Natural killer cell (primary cell): ENCODE data around the gene ABCG1. TPM values are rescaled to one million over a fixed set of nuclear protein-coding genes. Genes with fewer than 3 reads are reported as not detected.

Source experiments
- ATAC-seq, 3 donors: fragments of 150-1000 bp in 2 of 3; fragments of 200-7000 bp in 1 of 3; cut with Tn5 transposase; 1 replicate in 1 of 3; 2 replicates in 2 of 3; pipeline ENCODE4 v1.10.0; 2021; ENCODE audit warnings: mild to moderate bottlenecking in 2 of 3, moderate library complexity in 2 of 3
- DNase-seq, 2 donors: peaks; one replicate each; pipeline versions ENCODE4 v3.0.0 to v3.0.0-alpha.2; 2013 to 2021; ENCODE audit warnings: mixed read lengths in 1 of 2
- H3K27ac ChIP-seq: one replicate; pipeline ENCODE4 v1.5.1; 2013; ENCODE audit warnings: mild to moderate bottlenecking, low read length
- H3K27me3 ChIP-seq: one replicate; pipeline ENCODE4 v1.6.1; 2013; ENCODE audit warnings: low read length; ENCODE audit not compliant: control insufficient read depth, insufficient read depth
- H3K36me3 ChIP-seq: one replicate; pipeline ENCODE4 v1.6.1; 2013; ENCODE audit warnings: low read length; ENCODE audit not compliant: control insufficient read depth, insufficient read depth
- H3K4me1 ChIP-seq: one replicate; pipeline ENCODE4 v1.6.1; 2013; ENCODE audit warnings: low read length; ENCODE audit not compliant: control insufficient read depth, insufficient read depth
- H3K4me3 ChIP-seq: one replicate; pipeline ENCODE4 v1.5.1; 2013; ENCODE audit warnings: low read length
- H3K9me3 ChIP-seq: one replicate; pipeline ENCODE4 v1.6.1; 2013; ENCODE audit warnings: low read length; ENCODE audit not compliant: control insufficient read depth, insufficient read depth
- H3K27ac Mint-ChIP-seq, 2 donors: one replicate each; pipeline ENCODE4 v1.8.0; 2022; ENCODE audit warnings: mild to moderate bottlenecking in 2 of 2, mixed read lengths in 2 of 2, moderate library complexity in 1 of 2
- H3K27me3 Mint-ChIP-seq, 2 donors: one replicate each; pipeline ENCODE4 v1.8.0; 2022; ENCODE audit warnings: low read depth in 2 of 2, mixed read lengths in 2 of 2
- H3K36me3 Mint-ChIP-seq: one replicate; pipeline ENCODE4 v1.8.0; 2022; ENCODE audit warnings: mixed read lengths
- H3K4me1 Mint-ChIP-seq, 2 donors: one replicate each; pipeline ENCODE4 v1.8.0; 2022; ENCODE audit warnings: mixed read lengths in 2 of 2
- H3K4me3 Mint-ChIP-seq: one replicate; pipeline ENCODE4 v1.8.0; 2022; ENCODE audit warnings: mild to moderate bottlenecking, moderate library complexity, mixed read lengths
- H3K9me3 Mint-ChIP-seq, 2 donors: one replicate each; pipeline ENCODE4 v1.8.0; 2022; ENCODE audit warnings: mixed read lengths in 2 of 2
- CTCF ChIP-seq: fragments of 200-600 bp; IDR thresholded peaks from one replicate; pipeline ENCODE4 v1.8.0; 2022; ENCODE audit warnings: antibody characterized with exemption
- WGBS: methylation state at CpG from one replicate; pipeline ENCODE4 v1.1.7; 2013; ENCODE audit warnings: missing lambda C conversion rate; ENCODE audit not compliant: insufficient coverage; 5-methylcytosine and 5-hydroxymethylcytosine counted together
- intact Hi-C: fragments of 100-400 bp; cut with micrococcal nuclease; formaldehyde crosslinking; loops from one replicate; pipeline ENCODE4 v1.14.2; 2022
- total RNA-seq, 4 donors: library from RNA; stranded (reverse); fragments of 120-200 nt in 1 of 4; gene quantifications; one replicate each; pipeline versions ENCODE4 v1.2.3 to v1.2.4, GENCODE V29; 2013 to 2022

ABCG1 gene
- total RNA-seq, 3 donors from 2014 or later (not counting 1 experiment from before 2014, with no cell fraction given), result 10.4 to 14.7 (median 13.8) TPM

- intact Hi-C loops, result no loop called here
- Mint-ChIP-seq H3K4me3 (no peak overlapping the region), H3K4me1 (peaks cover 6 to 13% of the 10 kb centered on the region in 2 donors), H3K9me3 (no peaks in the 10 kb centered on the region), H3K27me3 (peaks cover 3 to 6% of the 10 kb centered on the region in 2 donors), H3K27ac (no peak overlapping the region), H3K36me3 (no peaks in the 10 kb centered on the region)
- H3K9me3 ChIP-seq, result no peaks in the 10 kb centered on the region
- no peak for ATAC-seq
- H3K36me3 ChIP-seq, result no peaks in the 10 kb centered on the region
- DNase-seq, result no peak
- H3K4me1 ChIP-seq, result peaks cover 28% of the 10 kb centered on the region
- WGBS, result 77% methylated on average over 10 of the region's 10 CpGs
- TF ChIP-seq CTCF, result no peak
- no peaks in the 10 kb centered on the region for H3K27me3 ChIP-seq
- no peak overlapping the region for H3K27ac ChIP-seq
- no peak overlapping the region for H3K4me3 ChIP-seq
Observed at GRCh38 chr21:42260121-42260520, 41.2 kb downstream of the ABCG1 start.

- Mint-ChIP-seq H3K9me3 (no peaks in the 10 kb centered on the region), H3K36me3 (no peaks in the 10 kb centered on the region), H3K4me3 (no peak overlapping the region), H3K4me1 (peaks cover 6 to 17% of the 10 kb centered on the region in 2 donors), H3K27me3 (peaks cover 4 to 7% of the 10 kb centered on the region in 2 donors), H3K27ac (no peak overlapping the region)
- DNase-seq (no peak), ATAC-seq (no peak)
- Histone ChIP-seq H3K27ac (no peak overlapping the region), H3K27me3 (no peaks in the 10 kb centered on the region), H3K4me3 (no peak overlapping the region), H3K9me3 (no peaks in the 10 kb centered on the region), H3K36me3 (no peaks in the 10 kb centered on the region), H3K4me1 (peaks cover 20% of the 10 kb centered on the region)
- WGBS, result 92% methylated on average over 7 of the region's 7 CpGs
- TF ChIP-seq CTCF, result no peak
- intact Hi-C loops, result no loop called here
Observed at GRCh38 chr21:42261829-42262200, 42.9 kb downstream of the ABCG1 start.

- Mint-ChIP-seq H3K27ac (no peak overlapping the region), H3K36me3 (no peaks in the 10 kb centered on the region), H3K27me3 (peaks cover 8 to 17% of the 10 kb centered on the region in 2 donors), H3K4me3 (no peak overlapping the region), H3K9me3 (no peaks in the 10 kb centered on the region), H3K4me1 (peaks cover 6 to 24% of the 10 kb centered on the region in 2 donors)
- H3K27ac ChIP-seq, result no peak overlapping the region
- intact Hi-C loops, result no loop called here
- ATAC-seq, result no peak
- no peak for TF ChIP-seq CTCF
- H3K4me1 ChIP-seq, result peaks cover 26% of the 10 kb centered on the region
- H3K27me3 ChIP-seq, result no peaks in the 10 kb centered on the region
- no peaks in the 10 kb centered on the region for H3K9me3 ChIP-seq
- DNase-seq, result no peak
- 71% methylated on average over 11 of the region's 11 CpGs for WGBS
- H3K36me3 ChIP-seq, result no peaks in the 10 kb centered on the region
- no peak overlapping the region for H3K4me3 ChIP-seq
Observed at GRCh38 chr21:42262831-42263231, 43.9 kb downstream of the ABCG1 start.

- H3K4me1 Mint-ChIP-seq, result peaks cover under 1 to 22% of the 10 kb centered on the region in 2 donors
- H3K4me3 ChIP-seq, result no peak overlapping the region
- peaks cover 7 to 14% of the 10 kb centered on the region in 2 donors for H3K27me3 Mint-ChIP-seq
- DNase-seq, result no peak
- intact Hi-C loops, result no loop called here
- no peak for TF ChIP-seq CTCF
- no peaks in the 10 kb centered on the region for H3K9me3 Mint-ChIP-seq
- no peaks in the 10 kb centered on the region for H3K36me3 Mint-ChIP-seq
- H3K4me3 Mint-ChIP-seq, result no peak overlapping the region
- no peaks in the 10 kb centered on the region for H3K9me3 ChIP-seq
- H3K27ac ChIP-seq, result no peak overlapping the region
- H3K27ac Mint-ChIP-seq, result no peak overlapping the region
- H3K27me3 ChIP-seq, result no peaks in the 10 kb centered on the region
- ATAC-seq, result no peak
- H3K4me1 ChIP-seq, result peaks cover 30% of the 10 kb centered on the region
- WGBS, result 68% methylated on average over 18 of the region's 18 CpGs
- no peaks in the 10 kb centered on the region for H3K36me3 ChIP-seq
Observed at GRCh38 chr21:42263591-42264131, 44.7 kb downstream of the ABCG1 start.
